Astrocyte of the cerebellum (primary cell): ENCODE measurements around the gene RBP7.

Experiments used
- DNase-seq: peaks from one replicate; pipeline ENCODE4 v3.0.0-alpha.2; 2011; ENCODE audit warnings: low read depth
- H3K4me3 ChIP-seq: 2 replicates; pipeline ENCODE4 v1.5.1; 2011; ENCODE audit warnings: mild to moderate bottlenecking, low read depth, low read length, moderate library complexity
- in situ Hi-C: cut with HindIII; loops from 2 replicates; pipeline ENCODE4 v1.10.0; 2017; ENCODE audit warnings: low sequenced_read_pairs
- TF ChIP-seq, protein P1 (sequence below): IDR thresholded peaks from 2 replicates; pipeline ENCODE4 v1.5.1; 2012; ENCODE audit warnings: low read length, low read depth, moderate library complexity, mild to moderate bottlenecking; ENCODE audit errors: missing control alignments

The RBP7 gene

DNA sequence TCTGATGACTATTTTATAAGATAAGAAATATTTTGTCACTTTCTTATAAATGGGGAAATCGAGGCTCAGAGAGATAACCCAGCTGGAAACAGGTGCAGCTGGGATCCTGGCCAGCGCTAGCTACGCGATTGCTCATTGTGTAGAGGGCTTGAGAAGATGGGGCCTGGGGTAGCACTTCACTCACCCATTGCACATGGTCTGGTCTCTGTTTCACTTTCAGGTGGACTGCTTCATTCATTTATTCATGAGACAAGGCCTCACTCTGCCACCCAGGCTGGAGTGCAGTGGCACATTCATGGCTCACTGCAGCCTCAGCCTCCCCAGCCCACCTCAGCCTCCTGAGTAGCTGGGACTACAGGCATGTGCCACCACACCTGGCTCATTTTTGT, 59.6 kb downstream of the RBP7 start:
- DNase-seq: no peak
- in situ Hi-C loops: no loop called here
- H3K4me3 ChIP-seq: no peak overlapping the region
- TF ChIP-seq, protein P1, sequence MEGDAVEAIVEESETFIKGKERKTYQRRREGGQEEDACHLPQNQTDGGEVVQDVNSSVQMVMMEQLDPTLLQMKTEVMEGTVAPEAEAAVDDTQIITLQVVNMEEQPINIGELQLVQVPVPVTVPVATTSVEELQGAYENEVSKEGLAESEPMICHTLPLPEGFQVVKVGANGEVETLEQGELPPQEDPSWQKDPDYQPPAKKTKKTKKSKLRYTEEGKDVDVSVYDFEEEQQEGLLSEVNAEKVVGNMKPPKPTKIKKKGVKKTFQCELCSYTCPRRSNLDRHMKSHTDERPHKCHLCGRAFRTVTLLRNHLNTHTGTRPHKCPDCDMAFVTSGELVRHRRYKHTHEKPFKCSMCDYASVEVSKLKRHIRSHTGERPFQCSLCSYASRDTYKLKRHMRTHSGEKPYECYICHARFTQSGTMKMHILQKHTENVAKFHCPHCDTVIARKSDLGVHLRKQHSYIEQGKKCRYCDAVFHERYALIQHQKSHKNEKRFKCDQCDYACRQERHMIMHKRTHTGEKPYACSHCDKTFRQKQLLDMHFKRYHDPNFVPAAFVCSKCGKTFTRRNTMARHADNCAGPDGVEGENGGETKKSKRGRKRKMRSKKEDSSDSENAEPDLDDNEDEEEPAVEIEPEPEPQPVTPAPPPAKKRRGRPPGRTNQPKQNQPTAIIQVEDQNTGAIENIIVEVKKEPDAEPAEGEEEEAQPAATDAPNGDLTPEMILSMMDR: no peak

DNA sequence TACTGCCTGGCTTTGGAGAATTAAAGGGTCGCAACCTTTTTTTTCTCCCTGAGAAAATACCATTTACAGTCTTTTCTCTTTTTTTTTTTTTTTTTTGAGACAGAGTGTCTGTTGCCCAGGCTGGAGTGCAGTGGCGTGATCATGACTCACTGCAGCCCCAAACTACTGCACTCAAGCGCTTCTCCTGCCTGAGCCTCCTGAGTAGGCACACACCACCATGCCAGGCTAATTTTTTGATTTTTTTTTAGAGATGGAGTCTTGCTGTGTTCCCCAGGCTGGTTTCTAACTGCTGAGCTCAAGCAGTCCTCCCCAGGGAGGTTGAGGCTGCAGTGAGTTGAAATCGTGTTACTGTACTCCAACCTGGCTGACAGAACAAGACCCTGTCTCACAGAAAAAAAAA, 60.3 kb downstream of the RBP7 start:
- in situ Hi-C loops: no loop called here
- no peak for DNase-seq

DNA sequence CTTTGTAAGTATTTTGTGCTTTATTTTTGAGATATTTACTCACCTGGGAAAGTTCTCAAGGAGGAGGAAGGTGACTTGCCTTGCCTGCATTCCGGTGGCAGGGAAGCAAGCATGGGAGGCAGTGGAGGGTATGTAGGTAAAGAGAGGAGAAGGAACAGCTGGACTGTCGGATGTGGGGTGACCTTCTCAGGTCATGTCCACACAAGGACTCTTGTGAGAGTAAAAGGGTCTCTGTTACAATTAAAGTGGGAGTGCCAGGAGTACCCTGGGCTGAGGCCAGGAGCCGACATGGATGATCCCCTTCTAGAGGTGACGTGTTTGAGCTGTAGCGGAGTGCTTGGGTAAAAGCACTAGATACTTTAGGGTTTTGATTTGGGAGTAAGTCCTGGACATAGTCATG, 60.8 kb downstream of the RBP7 start:
- TF ChIP-seq, protein P1: no peak
- no peak for DNase-seq
- in situ Hi-C loops: no loop called here
- H3K4me3 ChIP-seq: no peak overlapping the region

More for the DNA sequence above, 60.3 kb downstream of the RBP7 start:
- H3K4me3 ChIP-seq: no peak overlapping the region
- TF ChIP-seq, protein P1: no peak

DNA sequence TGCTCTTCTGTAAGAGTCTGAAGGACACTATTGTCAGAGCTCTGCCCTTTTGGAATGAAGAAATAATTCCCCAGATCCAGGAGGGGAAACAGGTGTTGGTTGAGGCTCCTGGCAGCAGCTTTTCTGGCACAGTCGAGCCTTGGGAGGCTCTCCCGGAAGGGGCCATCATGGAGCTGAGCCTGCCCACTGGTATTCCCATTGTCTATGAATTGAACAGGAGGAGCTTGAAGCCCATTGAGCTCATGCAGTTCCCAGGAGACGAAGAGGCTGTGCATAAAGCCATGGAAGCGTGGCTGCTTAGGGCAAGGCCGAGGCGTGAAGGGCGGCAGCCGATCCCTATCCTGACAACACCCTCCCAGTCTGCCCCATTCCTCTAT, 62.3 kb downstream of the RBP7 start:
- no peak overlapping the region for H3K4me3 ChIP-seq
- DNase-seq: no peak
- in situ Hi-C loops: no loop called here
- TF ChIP-seq, protein P1: no peak

DNA sequence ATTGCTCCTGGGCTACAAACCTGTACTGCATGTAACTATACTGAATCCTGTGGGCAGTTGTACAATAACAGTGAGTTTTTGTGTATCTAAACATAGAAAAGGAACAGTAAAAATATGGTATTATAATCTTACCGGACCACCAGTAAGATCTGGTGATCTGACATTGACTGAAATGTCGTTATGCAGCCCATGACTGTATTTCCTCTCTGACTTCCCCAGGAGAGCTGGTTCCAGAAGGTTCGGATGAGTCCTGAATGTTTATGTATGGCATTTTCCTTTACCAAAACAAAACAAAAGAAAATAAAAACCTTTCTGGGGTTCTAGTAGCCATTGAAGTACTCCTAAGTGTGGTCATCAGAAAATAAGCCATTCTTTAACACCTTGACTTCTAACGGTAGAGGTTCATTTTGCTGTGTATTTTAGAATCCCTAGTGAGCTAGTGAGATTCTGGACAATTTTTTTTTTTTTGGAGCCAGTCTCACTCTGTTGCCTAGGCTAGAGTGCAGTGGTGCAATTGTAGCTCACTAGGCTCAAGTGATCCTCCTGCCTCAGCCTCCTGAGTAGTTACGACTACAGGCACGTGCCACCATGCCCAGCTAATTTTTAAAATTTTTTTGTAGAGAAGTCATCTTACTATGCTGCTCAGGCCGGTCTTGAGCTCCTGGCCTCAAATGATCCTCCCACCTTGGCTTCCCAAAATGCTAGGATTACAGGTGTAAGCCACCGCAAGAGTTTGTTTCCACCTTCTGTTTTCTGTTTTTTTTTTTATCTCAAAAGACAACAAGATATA, 63.5 kb downstream of the RBP7 start:
- DNase-seq: no peak
- TF ChIP-seq, protein P1: no peak
- no peak overlapping the region for H3K4me3 ChIP-seq
- in situ Hi-C loops: no loop called here

DNA sequence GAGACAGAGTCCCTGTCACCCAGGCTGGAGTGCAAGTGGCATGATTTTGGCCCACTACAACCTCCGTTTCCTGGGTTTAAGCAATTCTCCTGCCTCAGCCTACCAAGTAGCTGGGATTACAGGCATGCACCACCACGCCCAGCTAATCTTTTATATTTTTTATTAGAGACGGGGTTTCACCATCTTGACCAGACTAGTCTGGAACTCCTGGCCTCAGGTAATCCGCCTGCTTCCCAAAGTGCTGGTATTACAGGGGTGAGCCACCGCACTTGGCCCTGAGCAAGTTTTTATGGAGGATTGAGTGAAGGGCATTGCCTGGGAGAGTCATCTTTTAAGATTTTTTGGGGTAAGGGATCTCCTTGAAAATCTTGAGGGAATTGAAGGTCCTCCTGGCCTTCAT, 64.2 kb downstream of the RBP7 start:
- TF ChIP-seq, protein P1: no peak
- H3K4me3 ChIP-seq: no peak overlapping the region
- no peak for DNase-seq
- in situ Hi-C loops: no loop called here
